ENCODE measurements around the gene NPAS3. TPM values are rescaled to one million over a fixed set of nuclear protein-coding genes. Genes with fewer than 3 reads are reported as not detected.

The NPAS3 gene
- total and polyA plus RNA-seq, 2 of the 8 experiments (the other 6 are each of a cell fraction or from before 2014, with no cell fraction given), result 0.11 to 0.60 TPM

DNA sequence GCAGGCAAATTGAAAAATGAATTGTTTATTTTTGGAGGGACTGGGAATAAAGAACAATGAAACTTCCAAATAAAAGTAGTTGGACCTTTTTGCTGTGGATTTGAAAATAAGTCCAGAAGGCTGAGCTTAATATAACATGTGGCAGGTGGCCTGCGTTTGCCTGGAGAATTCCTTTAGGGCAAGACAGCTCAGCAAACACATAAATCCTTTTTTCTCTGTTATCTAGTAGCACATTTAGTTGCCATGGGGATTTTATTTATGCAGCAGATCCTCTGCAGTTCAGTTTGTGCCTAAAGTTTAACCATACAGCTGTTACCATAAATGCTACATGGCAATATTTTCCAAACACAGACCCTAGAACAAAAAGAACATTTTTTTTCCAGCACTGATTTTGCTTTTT lies 180.0 kb downstream of the NPAS3 start:
- H2BK5ac ChIP-seq (ENCODE audit: low read depth, low read length), result no peak overlapping the region
- no peak overlapping the region for H3K4ac ChIP-seq (replicated peaks; ENCODE audit: insufficient read length, low read depth, low read length)
- no peaks in the 10 kb centered on the region for H3K27me3 ChIP-seq (replicated peaks in 1 of 4; ENCODE audit: control insufficient read depth in 3 of 4, extremely low read depth in 1 of 4, insufficient read depth in 3 of 4, low read length in 3 of 4)
- no peak for FAIRE-seq
- H3K36me3 ChIP-seq (ENCODE audit: control insufficient read depth in 2 of 4, insufficient read depth in 4 of 4, low read length in 3 of 4), result no peaks in the 10 kb centered on the region
- no peaks in the 10 kb centered on the region for H4K20me1 ChIP-seq (replicated peaks in 1 of 2; ENCODE audit: control insufficient read depth in 1 of 2, insufficient read depth in 2 of 2, low read length in 2 of 2)
- H3K23me2 ChIP-seq (ENCODE audit: low read depth, low read length), result no peaks in the 10 kb centered on the region
- 91% methylated on average over 1 of the region's 1 CpG; no CpG with 5 or more reads in 1 of the 2 experiments for WGBS, 2 experiments (ENCODE audit: extremely low coverage in 1 of 2, insufficient coverage in 1 of 2, insufficient read length in 1 of 2, insufficient replicate concordance in 2 of 2, low coverage in 1 of 2, low lambda C conversion rate in 2 of 2, missing lambda C conversion rate in 1 of 2)
- H2AK5ac ChIP-seq (ENCODE audit: low read depth, low read length), result no peak overlapping the region
- H4K5ac ChIP-seq (ENCODE audit: insufficient read length, low read depth, low read length), result no peak overlapping the region
- no peak overlapping the region for H3K4me2 ChIP-seq (ENCODE audit: insufficient read depth in 1 of 2, low read depth in 2 of 2, low read length in 2 of 2)
- no peak overlapping the region for H3K56ac ChIP-seq (replicated peaks; ENCODE audit: insufficient read length, low read depth, low read length)
- H3K27ac ChIP-seq (ENCODE audit: low read depth, low read length), result no peak overlapping the region
- H3K9me3 ChIP-seq (ENCODE audit: insufficient read depth in 2 of 2, low read depth in 1 of 2, low read length in 1 of 2), result no peaks in the 10 kb centered on the region
- no peak overlapping the region for H3K9ac ChIP-seq (replicated peaks in 1 of 4; ENCODE audit: extremely low read depth in 1 of 4, low read depth in 3 of 4, low read length in 3 of 4)
- H3K79me1 ChIP-seq (ENCODE audit: low read depth, low read length), result no peaks in the 10 kb centered on the region
- no peak overlapping the region for H3K23ac ChIP-seq (ENCODE audit: insufficient read length)
- H2BK15ac ChIP-seq (ENCODE audit: low read length), result no peak overlapping the region
- no peak overlapping the region for H2BK120ac ChIP-seq (replicated peaks; ENCODE audit: low read depth, low read length)
- CTCF ChIA-PET (ENCODE audit: partially characterized antibody), result no interaction called here
- no peak overlapping the region for H2BK12ac ChIP-seq (ENCODE audit: low read depth, low read length)
- no peak overlapping the region for H3K4me3 ChIP-seq (ENCODE audit: extremely low read depth in 1 of 4, insufficient read depth in 2 of 4, low read depth in 3 of 4, low read length in 4 of 4)
- POLR2A ChIA-PET (ENCODE audit: partially characterized antibody), result no interaction called here
- no peaks in the 10 kb centered on the region for H3K79me2 ChIP-seq (ENCODE audit: control insufficient read depth in 1 of 2, insufficient read depth in 2 of 2, low read length in 2 of 2)
- no peak overlapping the region for H3K14ac ChIP-seq (ENCODE audit: insufficient read length)
- no peaks in the 10 kb centered on the region for H3K4me1 ChIP-seq (replicated peaks in 1 of 4; ENCODE audit: control insufficient read depth in 3 of 4, insufficient read depth in 4 of 4, low read length in 3 of 4)
- no peak overlapping the region for H3K18ac ChIP-seq (ENCODE audit: extremely low read depth, low read length)
- no peak overlapping the region for H2BK20ac ChIP-seq (ENCODE audit: low read length)
- H4K91ac ChIP-seq (replicated peaks; ENCODE audit: insufficient read length, low read length), result no peak overlapping the region
- H4K8ac ChIP-seq (ENCODE audit: extremely low read depth, insufficient read depth, low read length), result no peak overlapping the region
- H2AFZ ChIP-seq (ENCODE audit: low read length), result no peak overlapping the region
- TF ChIP-seq JUND (IDR thresholded peaks at IDR 0.05; ENCODE audit: low read length) (no peak), BCL11A (IDR thresholded peaks at IDR 0.05; ENCODE audit: low read depth in 2 of 2, low read length in 2 of 2) (no peak), KDM4A (IDR thresholded peaks at IDR 0.05; ENCODE audit: low read depth, low read length, severe bottlenecking) (no peak), HDAC6 (IDR thresholded peaks at IDR 0.05; ENCODE audit: low read depth, low read length) (no peak), TCF12 (IDR thresholded peaks at IDR 0.05; ENCODE audit: low read depth, low read length) (no peak), CREB1 (IDR thresholded peaks at IDR 0.05) (no peak), CEBPB (IDR thresholded peaks at IDR 0.05; ENCODE audit: low read depth, low read length) (no peak), CBX5 (IDR thresholded peaks at IDR 0.05; ENCODE audit: low read depth, low read length) (no peak)
- no peak for DNase-seq (ENCODE audit: low read depth in 1 of 2, low spot score in 2 of 2)

Measured in H1 (cell line).